HG02678 (cell line): ENCODE results near the gene LCP1.
"Not testable (repeated sequence)": the region's sequence is repeated elsewhere in the genome, so short reads cannot be mapped to it uniquely, and the experiment has no call there.

Source experiments
- ATAC-seq: cut with Tn5 transposase; IDR thresholded peaks from one replicate; pipeline ENCODE4 v1.9.1; 2021; ENCODE audit warnings: mild to moderate bottlenecking, moderate library complexity; ENCODE audit not compliant: unreplicated experiment

LCP1 gene, protein sequence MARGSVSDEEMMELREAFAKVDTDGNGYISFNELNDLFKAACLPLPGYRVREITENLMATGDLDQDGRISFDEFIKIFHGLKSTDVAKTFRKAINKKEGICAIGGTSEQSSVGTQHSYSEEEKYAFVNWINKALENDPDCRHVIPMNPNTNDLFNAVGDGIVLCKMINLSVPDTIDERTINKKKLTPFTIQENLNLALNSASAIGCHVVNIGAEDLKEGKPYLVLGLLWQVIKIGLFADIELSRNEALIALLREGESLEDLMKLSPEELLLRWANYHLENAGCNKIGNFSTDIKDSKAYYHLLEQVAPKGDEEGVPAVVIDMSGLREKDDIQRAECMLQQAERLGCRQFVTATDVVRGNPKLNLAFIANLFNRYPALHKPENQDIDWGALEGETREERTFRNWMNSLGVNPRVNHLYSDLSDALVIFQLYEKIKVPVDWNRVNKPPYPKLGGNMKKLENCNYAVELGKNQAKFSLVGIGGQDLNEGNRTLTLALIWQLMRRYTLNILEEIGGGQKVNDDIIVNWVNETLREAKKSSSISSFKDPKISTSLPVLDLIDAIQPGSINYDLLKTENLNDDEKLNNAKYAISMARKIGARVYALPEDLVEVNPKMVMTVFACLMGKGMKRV

DNA sequence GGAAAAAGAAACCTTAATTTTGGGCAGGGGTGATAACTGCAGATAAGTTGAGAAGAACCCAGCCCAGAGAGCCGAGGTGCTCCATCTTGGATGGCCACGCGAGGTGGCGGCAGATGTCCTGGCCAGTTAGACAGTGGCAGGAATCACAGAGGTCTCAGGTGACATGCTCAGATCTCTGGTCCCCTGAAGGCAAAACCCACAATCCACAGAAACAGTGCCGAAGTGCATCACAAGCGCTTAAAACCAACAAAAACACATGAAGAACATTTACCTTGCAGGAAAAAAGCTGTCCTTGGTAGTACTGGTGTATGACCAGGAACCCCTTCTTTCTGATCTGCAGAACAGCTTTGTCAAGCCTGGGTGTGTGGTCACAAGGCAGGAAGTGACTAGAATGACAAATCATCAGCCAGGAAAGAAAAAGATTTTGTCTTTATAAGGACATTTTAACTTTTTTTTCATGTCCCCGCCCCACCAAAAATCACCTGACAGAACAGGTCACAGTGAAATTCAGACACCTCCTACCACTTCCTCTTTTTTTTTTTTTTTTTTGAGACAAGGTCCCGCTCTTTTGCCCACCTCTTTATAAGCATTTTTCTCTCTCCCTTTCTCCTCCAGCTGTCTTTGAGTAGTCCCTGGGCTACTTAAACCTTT is at the start of gene LCP1:
TSS of gene LCP1 (minus strand) at position 338 of the 651 bp plus-strand sequence. CDS start 22,515 bp downstream, outside the sequence.
- peak; percentile 65 for ATAC-seq

DNA sequence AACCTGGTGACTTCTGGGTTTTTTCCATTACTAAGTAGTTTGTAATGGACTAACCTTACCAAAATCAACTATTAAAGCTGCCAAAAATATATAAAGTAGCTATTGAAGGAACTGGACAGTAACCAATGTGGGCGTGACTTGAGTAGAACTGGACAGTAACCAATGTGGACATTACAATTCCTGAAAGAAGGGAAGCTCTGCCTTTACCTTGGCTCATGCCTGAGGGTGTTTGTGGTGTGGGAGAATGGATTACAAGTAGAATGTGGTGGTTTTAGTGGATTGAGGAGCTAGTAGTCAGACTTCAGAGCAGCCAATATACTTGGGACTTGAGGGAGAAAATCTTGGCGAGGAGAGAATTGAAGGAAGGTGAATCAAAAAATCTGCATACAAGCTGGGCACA is 47.3 kb upstream of the LCP1 start:
- no peak for ATAC-seq

DNA sequence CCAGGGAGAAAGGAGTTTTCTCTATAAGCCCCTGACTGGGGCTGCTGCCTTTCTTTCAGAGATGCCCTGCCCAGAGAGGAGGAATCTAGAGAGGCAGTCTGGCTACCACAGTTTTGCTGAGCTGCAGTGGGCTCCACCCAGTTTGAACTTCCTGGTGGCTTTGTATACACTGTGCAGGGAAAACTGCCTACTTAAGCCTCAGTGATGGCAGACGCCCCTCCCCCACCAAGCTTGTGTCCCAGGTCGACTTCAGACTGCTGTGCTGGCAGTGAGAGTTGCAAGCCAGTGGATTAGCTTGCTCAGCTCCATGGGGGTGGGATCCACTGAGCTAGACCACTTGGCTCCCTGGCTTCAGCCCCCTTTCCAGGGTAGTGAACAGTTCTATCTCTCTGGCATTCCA is 38.3 kb upstream of the LCP1 start:
- ATAC-seq, result not testable (repeated sequence)

DNA sequence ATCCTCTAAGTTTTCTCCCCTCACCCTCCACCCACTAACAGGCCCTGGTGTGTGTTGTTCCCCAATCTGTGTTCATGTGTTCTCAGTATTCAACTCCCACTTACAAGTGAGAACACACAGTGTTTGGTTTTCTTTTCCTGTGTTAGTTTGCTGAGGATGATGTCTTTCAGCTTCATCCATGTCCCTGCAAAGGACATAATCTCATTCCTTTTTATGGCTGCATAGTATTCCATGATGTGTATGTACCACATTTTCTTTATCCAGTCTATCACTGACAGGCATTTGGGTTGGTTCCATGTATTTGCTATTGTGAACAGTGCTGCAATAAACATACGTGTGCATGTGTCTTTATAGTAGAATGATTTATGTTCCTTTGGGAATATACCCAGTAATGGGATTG is 32.8 kb upstream of the LCP1 start:
- ATAC-seq, result not testable (repeated sequence)

DNA sequence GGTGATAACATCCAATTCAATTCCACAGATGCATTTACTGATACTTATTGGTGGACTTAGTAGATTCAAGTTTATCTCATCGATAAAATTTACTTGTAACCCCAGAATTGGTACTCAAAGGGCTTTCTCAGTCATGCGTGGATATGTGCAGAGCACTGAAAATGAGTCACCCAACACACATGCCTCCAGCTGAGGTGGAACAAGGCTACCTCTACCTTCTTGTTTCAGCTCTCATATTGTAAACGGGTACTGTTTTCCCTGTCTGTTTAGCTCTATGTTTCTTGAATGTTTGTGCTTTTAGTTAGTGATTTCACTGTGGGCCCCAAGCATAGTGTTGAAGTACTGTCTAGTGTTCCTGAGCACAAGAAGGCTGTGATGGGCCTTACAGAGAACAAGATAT is 31.3 kb upstream of the LCP1 start:
- ATAC-seq, result no peak

DNA sequence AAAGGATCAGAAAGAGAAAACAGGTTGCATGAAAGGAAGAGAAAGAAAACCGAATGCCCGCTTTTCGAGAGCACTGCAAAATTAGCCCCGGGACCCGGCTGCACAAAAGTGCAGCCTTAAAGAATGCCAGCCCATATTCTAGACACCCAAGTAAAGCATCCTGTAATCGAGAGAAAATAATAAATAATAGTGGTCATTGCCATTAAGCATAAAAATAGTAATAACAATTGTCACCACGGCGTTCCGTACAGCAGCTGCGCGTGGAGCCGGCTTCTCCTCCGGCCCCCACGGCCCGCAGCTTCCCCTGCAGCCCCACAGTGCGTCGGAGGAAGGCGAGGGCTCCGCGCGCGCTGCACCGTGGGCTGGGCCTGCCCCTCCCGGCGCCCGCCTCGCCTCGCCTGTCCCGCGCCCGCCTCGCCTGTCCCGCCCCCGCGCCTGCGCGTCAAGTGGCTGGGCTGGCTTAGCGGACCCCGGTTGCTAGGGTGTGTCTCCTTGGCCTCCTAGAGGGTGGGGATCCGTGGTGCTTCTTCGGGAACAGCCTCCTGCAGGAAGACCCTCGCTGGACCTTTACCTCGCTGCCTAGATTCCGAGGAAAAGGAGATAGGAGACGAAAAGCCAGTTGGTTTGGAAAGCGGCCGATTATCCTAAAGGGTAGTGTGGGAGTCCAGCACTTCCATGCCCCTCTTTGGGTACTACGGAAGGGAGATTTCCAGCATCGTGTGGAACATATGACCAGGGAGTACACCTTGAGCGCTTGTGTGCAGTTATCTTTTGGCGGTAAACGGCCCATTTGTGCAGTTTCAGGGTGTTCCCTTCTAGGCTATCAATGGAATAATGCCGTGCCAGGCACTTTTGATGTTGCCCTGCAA is 29.7 kb upstream of the LCP1 start, which contains the start of gene LRRC63:
TSS of gene LRRC63 (plus strand) at position 446 of the 869 bp plus-strand sequence. CDS start 1,107 bp downstream, outside the sequence.
- ATAC-seq, result peak; percentile 94

DNA sequence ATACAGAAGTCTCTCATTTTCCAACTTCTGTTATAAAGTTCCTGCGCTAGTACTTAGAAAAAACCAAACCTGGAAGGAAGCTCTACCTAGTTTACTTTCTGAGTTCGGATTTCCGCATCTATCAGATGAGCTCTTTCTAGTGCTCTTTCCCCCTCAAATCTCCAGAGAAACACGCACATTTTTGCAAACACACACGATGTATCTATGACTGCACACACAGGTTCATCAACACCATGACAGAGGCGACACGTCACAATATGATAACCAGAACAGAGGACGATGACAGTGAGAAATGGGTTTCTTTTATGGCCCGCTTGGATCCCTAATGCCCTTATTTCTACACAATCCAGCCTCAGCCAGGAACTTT is 29.1 kb upstream of the LCP1 start:
- peak; percentile 30 for ATAC-seq

DNA sequence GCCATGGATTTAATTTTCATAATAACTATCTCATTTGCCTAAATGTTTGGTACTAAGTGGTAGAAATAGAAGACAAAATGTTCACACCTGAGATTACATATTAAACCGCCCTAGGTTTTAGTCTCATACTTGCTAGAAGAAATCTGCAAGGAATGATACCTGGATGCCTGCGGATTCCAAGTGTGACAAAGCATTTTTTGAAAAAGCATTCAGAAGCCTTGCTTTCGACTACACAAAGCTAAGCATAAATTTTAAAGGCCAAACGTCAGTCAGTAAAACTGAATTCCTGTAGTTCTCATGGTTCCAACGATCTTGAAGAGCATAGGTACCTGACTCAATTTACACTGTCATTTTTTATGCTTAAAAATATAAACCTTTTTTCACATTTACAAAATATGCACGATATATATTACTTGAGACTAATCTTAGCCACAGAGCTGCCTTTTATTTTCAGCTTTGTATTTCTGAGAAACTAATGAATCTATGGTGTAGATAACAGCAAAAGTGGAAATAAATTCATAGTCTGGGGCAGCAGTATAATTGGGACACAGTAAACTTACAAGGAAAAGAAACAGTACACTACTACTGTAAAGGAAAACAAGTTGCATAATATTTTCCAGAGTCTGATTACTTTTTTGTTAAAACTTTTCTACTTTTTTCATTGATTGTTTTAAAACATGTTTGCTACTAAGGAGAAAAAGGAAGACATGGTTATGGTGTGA is 28.5 kb upstream of the LCP1 start:
- no peak for ATAC-seq

DNA sequence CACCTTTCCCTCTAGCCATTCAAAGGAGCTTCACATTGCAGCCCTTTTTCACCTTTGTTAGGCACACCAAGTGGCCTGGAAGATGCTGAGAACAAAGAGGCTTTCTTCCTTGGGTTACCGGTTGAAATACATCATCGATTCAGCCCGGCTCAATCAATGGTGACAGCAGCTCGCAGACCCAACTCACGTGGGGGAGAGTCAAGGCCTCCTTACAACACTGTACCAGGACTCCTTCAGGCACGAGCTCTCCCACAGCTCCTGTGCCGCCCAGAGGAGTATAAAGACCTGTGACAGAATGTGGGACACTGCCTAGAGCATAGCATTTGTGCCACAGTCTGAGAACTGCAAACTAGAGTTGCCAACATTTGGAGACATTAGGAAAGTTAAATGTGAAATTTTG is 25.9 kb upstream of the LCP1 start:
- ATAC-seq, result no peak

DNA sequence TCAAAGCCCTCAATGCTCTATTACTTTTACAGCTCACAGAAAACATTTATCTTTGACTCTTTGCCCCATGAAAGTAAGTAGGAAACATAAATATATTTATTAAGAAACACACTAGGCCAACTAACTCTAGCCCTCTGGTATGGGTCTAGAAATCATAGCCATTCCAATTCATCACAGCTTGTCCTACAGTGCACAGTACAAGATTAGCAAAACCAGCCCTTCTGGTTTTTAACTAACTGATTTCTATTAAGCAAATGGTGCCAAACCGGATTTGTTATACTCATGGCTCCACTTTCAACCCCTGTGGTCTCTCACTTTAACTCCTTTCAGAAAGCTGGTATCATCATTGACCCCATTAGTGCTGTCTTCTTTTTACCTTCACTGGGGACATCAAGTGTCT is 24.2 kb upstream of the LCP1 start:
- ATAC-seq, result no peak

DNA sequence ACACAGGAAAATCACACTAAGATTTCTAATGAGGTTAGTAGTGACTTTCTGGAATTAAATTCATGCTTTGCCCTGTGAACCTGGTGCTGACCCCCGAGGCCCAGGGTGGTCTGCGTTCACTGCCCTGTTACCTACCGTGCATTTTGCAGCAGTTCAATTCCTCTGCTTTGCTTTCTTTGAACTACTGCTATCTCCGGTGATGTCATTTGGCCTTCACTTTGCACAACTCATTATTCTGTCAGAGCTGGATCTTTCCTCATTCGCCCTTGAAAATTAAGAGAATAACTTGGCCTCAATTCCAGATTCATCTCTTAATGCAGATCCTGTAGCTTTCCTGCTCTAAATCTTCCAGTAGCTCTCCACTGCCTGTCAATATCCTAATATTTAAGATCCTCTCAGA is 21.0 kb upstream of the LCP1 start:
- ATAC-seq, result no peak

DNA sequence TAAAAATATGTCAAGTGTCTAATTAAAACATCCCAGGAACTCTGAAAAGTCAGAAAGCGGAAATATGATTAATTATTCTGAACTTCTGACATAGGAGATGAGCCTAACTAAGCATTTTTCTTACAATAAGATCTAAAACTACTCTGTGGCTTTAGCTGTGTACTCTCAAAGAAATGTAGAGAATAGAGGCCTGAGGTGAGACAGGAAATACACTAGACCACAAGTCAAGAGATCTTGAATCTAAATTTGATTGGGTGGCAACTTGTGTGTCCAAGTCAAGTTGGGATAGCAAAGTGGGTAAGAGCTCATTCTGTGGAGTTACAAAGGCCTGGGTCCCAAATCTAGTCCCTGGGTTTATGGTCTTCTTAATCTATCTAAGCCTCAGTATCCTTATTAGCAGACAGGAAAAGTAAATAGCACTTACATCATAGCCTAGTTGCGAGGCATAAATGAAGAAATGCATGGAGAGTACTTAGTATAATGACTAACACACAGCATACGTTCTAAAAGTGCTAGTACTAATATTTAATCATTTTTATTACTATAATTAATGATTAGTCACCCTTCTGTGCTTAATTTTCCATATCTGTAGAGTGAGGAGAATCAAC is 20.3 kb upstream of the LCP1 start:
- no peak for ATAC-seq

DNA sequence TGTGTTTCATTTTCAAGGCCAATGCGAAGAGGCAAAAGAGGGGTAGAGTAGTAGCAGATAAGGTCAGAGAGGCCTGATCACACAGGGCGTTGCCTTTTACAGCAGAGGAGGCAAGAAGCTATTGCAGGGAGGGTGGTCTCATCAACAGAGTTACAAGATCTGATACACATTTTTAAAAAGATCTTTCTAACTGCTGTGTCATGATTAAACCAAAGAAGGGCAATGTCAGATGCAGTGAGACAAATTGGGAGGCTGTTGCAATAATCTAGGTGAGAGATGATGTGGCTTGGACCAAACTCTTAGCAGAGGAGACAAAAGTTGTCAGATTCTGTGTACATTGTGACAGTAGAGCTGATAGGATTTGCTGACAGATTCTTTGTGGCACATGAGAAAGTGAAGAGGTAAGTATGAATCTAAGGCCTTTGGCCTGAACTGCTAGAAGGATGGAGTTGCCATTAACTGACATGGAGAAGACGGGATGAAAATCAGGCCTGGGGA is 16.8 kb upstream of the LCP1 start:
- ATAC-seq, result no peak

DNA sequence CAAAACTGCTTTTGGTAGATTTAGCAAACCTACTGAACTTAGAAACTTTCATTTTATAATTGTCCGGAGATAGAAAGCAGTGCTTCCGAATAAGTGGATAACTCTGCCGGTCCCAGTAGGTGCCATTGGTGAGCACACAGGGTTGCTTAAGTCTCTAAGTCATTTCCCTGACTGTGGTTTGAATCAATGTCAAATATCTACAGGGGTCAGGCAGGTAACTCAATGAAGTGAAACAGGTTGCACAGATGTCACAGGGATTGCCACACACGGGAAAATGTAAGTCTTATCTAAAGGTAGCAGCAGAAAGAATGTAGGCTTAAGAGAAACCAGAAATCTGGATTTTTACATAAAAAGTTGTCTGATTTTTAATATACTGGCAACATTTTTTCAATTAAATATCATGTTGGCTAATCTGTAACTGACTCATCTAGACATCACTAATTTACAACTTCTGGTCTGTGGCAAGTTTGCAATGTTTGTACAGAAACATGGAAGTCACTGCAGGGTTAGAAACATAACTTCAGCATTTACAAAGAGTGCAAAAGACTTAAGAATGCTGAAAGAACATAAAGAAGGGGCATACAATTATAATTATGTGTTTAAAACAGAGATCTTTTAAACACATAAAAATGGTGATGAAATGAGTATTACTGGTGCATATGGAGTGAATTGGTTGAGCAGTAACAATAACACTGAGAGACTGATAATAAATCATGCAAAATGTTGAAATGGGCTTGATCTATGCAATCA is 15.5 kb upstream of the LCP1 start:
- no peak for ATAC-seq

DNA sequence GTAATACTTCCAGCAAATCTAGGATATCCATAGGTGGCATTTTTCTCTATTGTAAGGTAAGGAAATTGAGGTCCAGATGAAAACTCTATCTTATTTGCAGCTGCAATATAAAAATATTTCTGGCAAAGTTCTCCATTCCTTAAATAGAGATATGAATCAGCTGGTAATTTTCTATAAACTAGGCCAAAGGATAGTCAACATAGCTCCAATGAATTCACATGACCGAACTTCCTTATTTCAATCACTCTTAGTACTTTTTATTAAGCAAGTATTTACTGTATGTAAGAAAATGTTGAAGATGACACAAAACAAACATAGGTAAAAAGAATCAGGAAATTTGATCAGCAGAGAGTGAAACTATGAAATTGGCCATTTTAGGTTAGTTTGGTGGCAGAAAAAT is 13.0 kb upstream of the LCP1 start:
- no peak for ATAC-seq

DNA sequence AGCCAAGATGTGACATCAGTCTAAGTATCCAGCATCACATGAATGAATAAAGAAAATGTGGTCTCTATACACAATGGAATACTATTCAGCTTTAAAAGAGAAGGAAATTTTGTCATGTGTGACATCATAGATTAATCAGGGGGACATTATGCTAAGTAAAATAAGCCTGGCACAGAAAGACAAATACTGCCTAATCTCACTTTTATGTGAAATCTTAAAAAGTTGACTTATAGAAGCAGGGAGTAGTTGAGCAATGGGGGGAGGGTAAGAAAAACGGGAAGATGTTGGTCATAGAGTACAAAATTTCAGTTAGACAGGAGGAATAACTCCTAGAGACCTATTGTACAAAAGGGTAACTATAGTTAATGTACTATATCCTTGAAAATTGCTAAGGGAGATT is 10.4 kb upstream of the LCP1 start:
- no peak for ATAC-seq

DNA sequence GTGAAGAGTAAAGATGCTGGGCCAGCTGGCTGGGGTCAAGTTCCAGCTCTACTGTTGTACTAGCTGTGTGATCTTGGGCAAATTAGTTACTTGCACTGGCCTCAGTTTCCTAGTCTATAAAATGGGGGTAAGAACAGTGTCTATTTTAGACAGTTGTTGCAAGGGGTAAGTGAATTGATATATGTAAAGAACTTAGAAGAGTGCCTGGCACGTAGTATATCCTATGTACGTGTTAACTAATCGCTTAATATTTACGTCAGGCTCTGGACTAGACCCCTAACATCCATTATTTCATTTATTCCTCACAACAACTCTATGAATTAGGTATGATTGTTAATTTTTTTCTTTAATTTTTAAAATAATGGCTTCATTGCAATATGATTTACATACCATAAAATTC is 3.7 kb upstream of the LCP1 start:
- ATAC-seq, result no peak

DNA sequence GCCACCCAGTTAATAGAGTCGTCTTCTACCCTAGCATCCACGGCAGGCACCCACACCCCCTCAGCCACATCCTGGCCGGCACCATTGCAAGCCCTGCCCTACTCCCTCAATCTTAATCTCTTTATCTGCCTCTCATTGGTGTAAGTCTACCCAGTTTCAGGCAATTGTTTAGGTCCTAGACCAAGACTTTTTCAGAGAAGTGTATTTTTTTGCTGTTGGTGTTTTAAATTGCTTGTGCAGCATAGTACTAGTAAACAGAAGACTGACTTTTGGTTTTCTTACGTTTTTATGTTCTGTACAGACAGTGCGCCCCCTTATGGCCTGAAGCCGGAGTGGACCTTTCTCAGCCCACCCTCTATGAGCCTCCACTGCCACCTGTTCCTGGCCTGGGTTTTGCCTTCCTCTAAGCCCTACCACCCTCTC is 2.3 kb upstream of the LCP1 start:
- peak; percentile 47 for ATAC-seq
